Measurements from ENCODE around the gene YPEL3. TPM values are rescaled to one million over a fixed set of nuclear protein-coding genes. Genes with fewer than 3 reads are reported as not detected.

The YPEL3 gene
- total RNA-seq, 2 donors from 2014 or later = 42.0 to 57.2 TPM

GRCh38 chr16:30088237-30088831 lies 7.7 kb downstream of the YPEL3 start:
- no peaks in the 10 kb centered on the region for H3K27me3 Mint-ChIP-seq (ENCODE audit: insufficient read depth)
- Histone ChIP-seq H3K36me3 (ENCODE audit: control insufficient read depth, insufficient read depth, low read length) (peaks cover 31% of the 10 kb centered on the region), H3K27me3 (ENCODE audit: control insufficient read depth, insufficient read depth, low read length, poor library complexity, severe bottlenecking) (no peaks in the 10 kb centered on the region), H3K4me1 (ENCODE audit: control insufficient read depth, insufficient read depth, low read length) (peaks cover 6% of the 10 kb centered on the region), H3K27ac (ENCODE audit: low read depth, low read length) (no peak overlapping the region), H3K4me3 (ENCODE audit: low read length) (no peak overlapping the region), H3K9me3 (ENCODE audit: control insufficient read depth, low read length) (no peaks in the 10 kb centered on the region), H3K9ac (ENCODE audit: extremely low read depth, low read length, poor library complexity, severe bottlenecking) (no peak overlapping the region)
- H3K4me3 Mint-ChIP-seq = no peak overlapping the region
- no peaks in the 10 kb centered on the region for H3K9me3 Mint-ChIP-seq
- TF ChIP-seq CTCF (conservative IDR thresholded peaks at IDR 0.05) = no peak
- H3K4me1 Mint-ChIP-seq = peaks cover 9% of the 10 kb centered on the region
- no peak for DNase-seq
- peak overlapping the region; percentile 68 for H3K27ac Mint-ChIP-seq
- peaks cover 30% of the 10 kb centered on the region for H3K36me3 Mint-ChIP-seq (ENCODE audit: low read depth)
- WGBS, 2 experiments (ENCODE audit: insufficient coverage in 1 of 2, insufficient read length in 1 of 2) = 85 to 88% methylated on average over 6 to 10 of the region's 10 CpGs

- 93 to 97% methylated on average over 8 to 11 of the region's 11 CpGs for WGBS, 2 experiments (ENCODE audit: insufficient coverage in 1 of 2, insufficient read length in 1 of 2)
Observed at GRCh38 chr16:30087181-30087898, 8.7 kb downstream of the YPEL3 start.

More at GRCh38 chr16:30087181-30087898, 8.7 kb downstream of the YPEL3 start:
- H3K27ac ChIP-seq (ENCODE audit: low read depth, low read length) = no peak overlapping the region
- no peak for DNase-seq
- no peak for TF ChIP-seq CTCF (conservative IDR thresholded peaks at IDR 0.05)
- peaks cover 6% of the 10 kb centered on the region for H3K4me1 ChIP-seq (ENCODE audit: control insufficient read depth, insufficient read depth, low read length)
- no peak overlapping the region for H3K4me3 ChIP-seq (ENCODE audit: low read length)
- Mint-ChIP-seq H3K27me3 (ENCODE audit: insufficient read depth) (no peaks in the 10 kb centered on the region), H3K4me1 (peaks cover 4% of the 10 kb centered on the region), H3K36me3 (ENCODE audit: low read depth) (peaks cover 36% of the 10 kb centered on the region), H3K9me3 (no peaks in the 10 kb centered on the region), H3K27ac (peak overlapping the region; percentile 32), H3K4me3 (no peak overlapping the region)
- no peak overlapping the region for H3K9ac ChIP-seq (ENCODE audit: extremely low read depth, low read length, poor library complexity, severe bottlenecking)
- no peaks in the 10 kb centered on the region for H3K27me3 ChIP-seq (ENCODE audit: control insufficient read depth, insufficient read depth, low read length, poor library complexity, severe bottlenecking)
- H3K9me3 ChIP-seq (ENCODE audit: control insufficient read depth, low read length) = no peaks in the 10 kb centered on the region
- peaks cover 40% of the 10 kb centered on the region for H3K36me3 ChIP-seq (ENCODE audit: control insufficient read depth, insufficient read depth, low read length)
